Mesendoderm (in vitro differentiated cells): ENCODE data around the gene LRR1.
"Not testable (repeated sequence)": the region's sequence is repeated elsewhere in the genome, so short reads cannot be mapped to it uniquely, and the experiment has no call there.

Source experiments
- DNase-seq: peaks from one replicate; pipeline ENCODE4 v3.0.0; 2013
- H2AK5ac ChIP-seq: 2 replicates; pipeline ENCODE4 v1.6.1; 2013; ENCODE audit warnings: low read length, inconsistent platforms
- H2BK120ac ChIP-seq: 2 replicates; pipeline ENCODE4 v1.6.1; 2013; ENCODE audit warnings: low read depth, mild to moderate bottlenecking, low read length, moderate library complexity, mixed read lengths
- H2BK15ac ChIP-seq: replicated peaks from 2 replicates; pipeline ENCODE4 v1.6.1; 2013; ENCODE audit warnings: low read depth, mild to moderate bottlenecking, moderate library complexity
- H2BK5ac ChIP-seq: 2 replicates; pipeline ENCODE4 v1.6.1; 2013; ENCODE audit warnings: low read length, inconsistent platforms
- H3K18ac ChIP-seq: 2 replicates; pipeline ENCODE4 v1.6.1; 2013; ENCODE audit warnings: mild to moderate bottlenecking, low read length, mixed read lengths
- H3K23ac ChIP-seq: one replicate; pipeline ENCODE4 v1.6.1; 2013; ENCODE audit warnings: low read length
- H3K27ac ChIP-seq: 2 replicates; pipeline ENCODE4 v1.5.1; 2013; ENCODE audit warnings: low read depth, mild to moderate bottlenecking, inconsistent platforms, low read length, moderate library complexity
- H3K27me3 ChIP-seq: 2 replicates; pipeline ENCODE4 v1.6.1; 2013; ENCODE audit warnings: low read length, control low read depth, mild to moderate bottlenecking, inconsistent platforms; ENCODE audit not compliant: insufficient read depth, poor library complexity
- H3K36me3 ChIP-seq: 2 replicates; pipeline ENCODE4 v1.6.1; 2013; ENCODE audit warnings: low read length, inconsistent platforms; ENCODE audit not compliant: control insufficient read depth, insufficient read depth
- H3K4ac ChIP-seq: one replicate; pipeline ENCODE4 v1.6.1; 2013; ENCODE audit warnings: low read depth, mild to moderate bottlenecking, low read length, moderate library complexity
- H3K4me1 ChIP-seq: 2 replicates; pipeline ENCODE4 v1.6.1; 2013; ENCODE audit warnings: low read depth, low read length, inconsistent platforms; ENCODE audit not compliant: control insufficient read depth
- H3K4me2 ChIP-seq: 2 replicates; pipeline ENCODE4 v1.6.1; 2013; ENCODE audit warnings: low read length
- H3K4me3 ChIP-seq: 2 replicates; pipeline ENCODE4 v1.5.1; 2013; ENCODE audit warnings: mild to moderate bottlenecking, low read length
- H3K56ac ChIP-seq: one replicate; pipeline ENCODE4 v1.6.1; 2013; ENCODE audit warnings: low read length
- H3K79me1 ChIP-seq: 2 replicates; pipeline ENCODE4 v1.6.1; 2013; ENCODE audit warnings: low read length, inconsistent platforms
- H3K79me2 ChIP-seq: 2 replicates; pipeline ENCODE4 v1.6.1; 2013; ENCODE audit warnings: mild to moderate bottlenecking, low read length; ENCODE audit not compliant: control insufficient read depth, insufficient read depth
- H3K9ac ChIP-seq: 2 replicates; pipeline ENCODE4 v1.6.1; 2013; ENCODE audit warnings: low read length, inconsistent platforms
- H4K5ac ChIP-seq: one replicate; pipeline ENCODE4 v1.6.1; 2013; ENCODE audit warnings: low read length
- H4K8ac ChIP-seq: one replicate; pipeline ENCODE4 v1.6.1; 2013; ENCODE audit warnings: low read depth, mild to moderate bottlenecking, control low read depth, low read length, moderate library complexity
- WGBS: extraction: QIAGEN DNeasy Blood & Tissue Kit; methylation state at CpG from one replicate; pipeline ENCODE4 v1.1.7; 2013; ENCODE audit warnings: low lambda C conversion rate, missing lambda C conversion rate; ENCODE audit not compliant: insufficient coverage; ENCODE audit errors: extremely low coverage; 5-methylcytosine and 5-hydroxymethylcytosine counted together

The LRR1 gene

GRCh38 chr14:49584058-49584457 is 14.7 kb upstream of the LRR1 start:
- no peak overlapping the region for H3K4ac ChIP-seq
- no peak overlapping the region for H2AK5ac ChIP-seq
- H2BK5ac ChIP-seq, result no peak overlapping the region
- peak overlapping the region; percentile 89 for H3K56ac ChIP-seq
- no peak overlapping the region for H2BK15ac ChIP-seq
- no peaks in the 10 kb centered on the region for H3K4me1 ChIP-seq
- H4K5ac ChIP-seq, result no peak overlapping the region
- no peak overlapping the region for H2BK120ac ChIP-seq
- H3K9ac ChIP-seq, result peak overlapping the region; percentile 100
- peaks cover 6% of the 10 kb centered on the region for H3K36me3 ChIP-seq
- H4K8ac ChIP-seq, result no peak overlapping the region
- DNase-seq, result no peak
- no peak overlapping the region for H3K23ac ChIP-seq
- WGBS, result no CpG with 5 or more reads among the region's 11 CpGs
- H3K79me2 ChIP-seq, result peaks cover 55% of the 10 kb centered on the region
- no peak overlapping the region for H3K18ac ChIP-seq
- H3K79me1 ChIP-seq, result peaks cover 14% of the 10 kb centered on the region
- H3K4me2 ChIP-seq, result peak overlapping the region; percentile 83
- H3K27ac ChIP-seq, result no peak overlapping the region
- H3K4me3 ChIP-seq, result peak overlapping the region; percentile 50
- H3K27me3 ChIP-seq, result no peaks in the 10 kb centered on the region

DNA sequence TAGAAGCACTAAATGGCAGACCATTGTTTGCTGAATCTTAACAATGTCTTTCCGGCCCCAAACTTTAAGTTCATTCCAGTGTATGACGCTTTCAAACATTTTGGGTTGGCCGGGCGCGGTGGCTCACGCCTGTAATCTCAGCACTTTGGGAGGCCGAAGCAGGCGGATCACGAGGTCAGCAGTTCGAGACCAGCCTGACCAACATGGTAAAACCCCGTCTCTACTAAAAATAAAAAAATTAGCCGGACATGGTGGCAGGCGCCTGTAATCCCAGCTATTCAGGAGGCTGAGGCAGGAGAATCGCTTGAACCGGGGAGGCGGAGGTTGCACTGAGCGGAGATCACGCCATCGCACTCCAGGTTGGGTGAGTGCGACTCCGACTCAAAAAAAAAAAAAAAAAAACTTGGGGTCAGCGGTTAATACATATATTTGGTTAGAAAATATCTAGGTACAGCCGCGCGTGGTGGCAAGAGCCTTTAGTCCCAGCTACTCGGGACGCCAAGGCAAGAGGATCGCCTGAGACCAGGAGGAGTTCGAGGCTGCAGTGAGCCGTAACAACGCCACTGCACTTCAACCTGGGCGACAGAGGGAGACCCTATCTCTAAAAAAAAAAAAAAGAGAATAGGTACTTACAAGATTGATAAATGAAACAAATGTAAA is 13.6 kb upstream of the LRR1 start:
- peaks cover 11% of the 10 kb centered on the region for H3K79me1 ChIP-seq
- peak overlapping the region; percentile 31 for H3K4me2 ChIP-seq
- not testable (repeated sequence) for H2AK5ac ChIP-seq, H3K4me1 ChIP-seq, H3K18ac ChIP-seq, H2BK5ac ChIP-seq, H3K27me3 ChIP-seq, H2BK15ac ChIP-seq, H3K27ac ChIP-seq, H3K36me3 ChIP-seq, H2BK120ac ChIP-seq, H3K23ac ChIP-seq, H4K5ac ChIP-seq, H3K4ac ChIP-seq, H4K8ac ChIP-seq
- peak overlapping the region; percentile 100 for H3K4me3 ChIP-seq
- no CpG with 5 or more reads among the region's 32 CpGs for WGBS
- peak; percentile 37 for DNase-seq
- peak overlapping the region; percentile 100 for H3K9ac ChIP-seq
- peaks cover 49% of the 10 kb centered on the region for H3K79me2 ChIP-seq
- peak overlapping the region; percentile 99 for H3K56ac ChIP-seq

DNA sequence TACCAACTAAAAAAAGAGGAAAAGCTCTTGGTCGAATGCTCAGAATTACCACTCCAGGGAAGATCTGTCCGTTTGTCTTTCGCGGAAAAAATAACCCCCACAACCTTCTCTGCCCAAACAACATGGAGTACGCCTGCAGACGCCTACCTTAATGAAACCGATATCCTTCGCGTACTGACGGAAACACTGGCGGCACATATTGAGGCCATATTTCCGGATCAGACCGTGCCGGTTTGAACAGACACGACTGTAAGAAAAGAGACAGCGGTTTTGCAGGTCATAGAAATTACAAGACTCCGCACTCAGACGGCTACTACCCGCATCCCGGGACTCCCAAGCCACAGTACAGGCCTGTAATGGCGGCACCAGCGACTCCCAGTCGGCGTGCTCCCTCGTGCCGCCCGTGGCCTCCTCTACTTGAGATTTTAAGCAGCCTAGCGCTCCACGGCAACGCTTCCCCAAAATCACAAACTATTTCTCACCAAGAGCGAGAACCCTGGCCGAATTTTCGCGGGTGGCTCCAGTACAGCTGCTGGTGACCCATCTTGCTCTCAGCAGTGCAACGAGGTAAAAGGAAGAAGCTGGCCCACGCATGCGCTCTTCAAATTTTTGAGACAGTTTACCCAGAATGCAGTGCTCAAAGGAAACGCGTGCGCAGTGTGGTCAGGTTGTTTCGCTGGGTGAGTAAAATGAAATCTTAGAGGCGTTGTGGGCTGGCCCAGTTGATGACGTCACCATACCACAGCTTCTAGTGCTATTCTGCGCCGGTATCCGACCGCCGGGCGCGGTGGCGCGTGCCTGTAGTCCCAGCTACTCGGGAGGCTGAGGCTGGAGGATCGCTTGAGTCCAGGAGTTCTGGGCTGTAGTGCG is 12.7 kb upstream of the LRR1 start, which contains the start of gene RPS29:
TSS of gene RPS29 (minus strand) at position 578 of the 870 bp plus-strand sequence. CDS start at position 544, 34 bp downstream.
- no peak within 1 kb of the TSS for H4K5ac ChIP-seq
- DNase-seq, result peak; percentile 100
- H3K27me3 ChIP-seq, result no peaks in the 10 kb centered on the region
- no peaks in the 10 kb centered on the region for H3K4me1 ChIP-seq
- peaks cover 46% of the 10 kb centered on the region for H3K79me2 ChIP-seq
- H3K23ac ChIP-seq, result peak within 1 kb of the TSS; percentile 80
- peaks cover 9% of the 10 kb centered on the region for H3K79me1 ChIP-seq
- H2BK15ac ChIP-seq, result no peak within 1 kb of the TSS
- peak within 1 kb of the TSS; percentile 57 for H4K8ac ChIP-seq
- H3K4ac ChIP-seq, result peak within 1 kb of the TSS; percentile 64
- H3K36me3 ChIP-seq, result peaks cover 6% of the 10 kb centered on the region
- peak within 1 kb of the TSS; percentile 97 for H2AK5ac ChIP-seq
- peak within 1 kb of the TSS; percentile 100 for H3K4me3 ChIP-seq
- H3K9ac ChIP-seq, result peak within 1 kb of the TSS; percentile 100
- no CpG with 5 or more reads among the region's 55 CpGs for WGBS
- H2BK5ac ChIP-seq, result peak within 1 kb of the TSS; percentile 78
- H3K18ac ChIP-seq, result peak within 1 kb of the TSS; percentile 72
- peak within 1 kb of the TSS; percentile 99 for H3K56ac ChIP-seq
- H3K4me2 ChIP-seq, result peak within 1 kb of the TSS; percentile 44
- peak within 1 kb of the TSS; percentile 68 for H3K27ac ChIP-seq
- H2BK120ac ChIP-seq, result no peak within 1 kb of the TSS

- no peaks in the 10 kb centered on the region for H3K4me1 ChIP-seq
- H2AK5ac ChIP-seq, result no peak overlapping the region
- peaks cover 6% of the 10 kb centered on the region for H3K79me1 ChIP-seq
- no peak overlapping the region for H3K27ac ChIP-seq
- no peak overlapping the region for H4K8ac ChIP-seq
- H3K79me2 ChIP-seq, result peaks cover 39% of the 10 kb centered on the region
- no peak overlapping the region for H3K23ac ChIP-seq
- peaks cover 6% of the 10 kb centered on the region for H3K36me3 ChIP-seq
- no CpG with 5 or more reads among the region's 21 CpGs for whole genome bisulfite sequencing
- H2BK5ac ChIP-seq, result no peak overlapping the region
- H3K56ac ChIP-seq, result no peak overlapping the region
- H4K5ac ChIP-seq, result no peak overlapping the region
- no peak overlapping the region for H2BK120ac ChIP-seq
- H3K9ac ChIP-seq, result no peak overlapping the region
- no peak overlapping the region for H3K4me3 ChIP-seq
- H3K4ac ChIP-seq, result no peak overlapping the region
- H3K27me3 ChIP-seq, result no peaks in the 10 kb centered on the region
- DNase-seq, result peak; percentile 86
- no peak overlapping the region for H3K4me2 ChIP-seq
- H3K18ac ChIP-seq, result no peak overlapping the region
- no peak overlapping the region for H2BK15ac ChIP-seq
These were observed 11.9 kb upstream of the LRR1 start for GRCh38 chr14:49586673-49587460.

GRCh38 chr14:49589387-49589786 is 9.4 kb upstream of the LRR1 start:
- H3K79me1 ChIP-seq, result no peaks in the 10 kb centered on the region
- WGBS, result no CpG with 5 or more reads among the region's 3 CpGs
- DNase-seq, result no peak
- H3K79me2 ChIP-seq, result peaks cover 18% of the 10 kb centered on the region
- H3K4me1 ChIP-seq, result no peaks in the 10 kb centered on the region
- H4K5ac ChIP-seq, result no peak overlapping the region
- no peak overlapping the region for H3K4ac ChIP-seq
- H3K18ac ChIP-seq, result no peak overlapping the region
- H3K36me3 ChIP-seq, result no peaks in the 10 kb centered on the region
- no peak overlapping the region for H3K27ac ChIP-seq
- no peak overlapping the region for H3K4me2 ChIP-seq
- no peak overlapping the region for H2AK5ac ChIP-seq
- H2BK5ac ChIP-seq, result no peak overlapping the region
- no peak overlapping the region for H2BK120ac ChIP-seq
- no peak overlapping the region for H3K9ac ChIP-seq
- H3K23ac ChIP-seq, result no peak overlapping the region
- H3K4me3 ChIP-seq, result no peak overlapping the region
- H3K27me3 ChIP-seq, result no peaks in the 10 kb centered on the region
- no peak overlapping the region for H2BK15ac ChIP-seq
- H4K8ac ChIP-seq, result no peak overlapping the region
- no peak overlapping the region for H3K56ac ChIP-seq
